Hematopoietic multipotent progenitor cell treated with erythropoietin and hydrocortisone succinate and interleukin-3 and kit ligand, for 6 days (in vitro differentiated cells): ENCODE data around the gene PRAMEF1.
"Not testable (repeated sequence)": the region's sequence is repeated elsewhere in the genome, so short reads cannot be mapped to it uniquely, and the experiment has no call there.

Source experiments
- DNase-seq: peaks from one replicate; pipeline ENCODE4 v3.0.0-alpha.2; 2015

The PRAMEF1 gene

DNA sequence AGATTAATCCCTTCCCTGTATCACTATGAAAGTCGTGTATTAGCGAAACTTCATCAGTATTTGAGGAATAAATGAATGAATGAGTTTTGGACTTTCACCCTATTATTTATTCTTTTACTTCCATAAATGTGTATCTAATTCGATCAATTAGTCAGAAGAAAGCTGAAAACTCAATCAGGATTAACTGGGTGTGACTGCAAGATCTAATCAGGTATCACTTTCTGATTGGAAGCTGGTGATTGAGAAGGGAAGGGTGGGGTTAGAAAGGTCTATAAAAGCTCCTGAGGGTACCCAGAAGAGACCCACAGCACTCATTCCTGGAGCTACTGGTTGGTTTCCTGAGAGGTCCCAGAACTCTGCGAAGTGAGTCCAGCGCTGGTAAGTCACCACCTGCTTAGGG lies at the start of gene PRAMEF1:
Gene PRAMEF1 (plus strand): TSS at position 301 of the 400 bp plus-strand sequence. CDS start 1,831 bp downstream, outside the sequence.
- DNase-seq = not testable (repeated sequence)

DNA sequence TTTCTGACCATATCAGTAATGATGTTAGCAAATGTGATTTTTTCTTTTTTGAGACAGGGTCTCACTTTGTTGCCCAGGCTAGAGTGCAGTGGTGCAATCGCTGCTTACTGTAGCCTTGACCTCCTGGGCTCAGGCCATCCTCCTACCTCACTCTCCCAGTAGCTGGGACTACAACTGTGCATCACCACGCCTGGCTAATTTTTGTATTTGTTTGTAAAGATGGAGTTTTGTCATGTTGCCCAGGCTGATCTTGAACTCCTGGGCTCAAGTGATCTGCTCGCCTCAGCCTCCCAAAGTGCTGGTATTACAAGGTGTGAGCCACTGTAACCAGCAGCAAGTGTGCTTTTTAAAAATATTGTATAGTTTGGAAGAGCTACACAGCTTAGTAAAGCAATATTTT lies 49.3 kb upstream of the PRAMEF1 start:
- DNase-seq = no peak

DNA sequence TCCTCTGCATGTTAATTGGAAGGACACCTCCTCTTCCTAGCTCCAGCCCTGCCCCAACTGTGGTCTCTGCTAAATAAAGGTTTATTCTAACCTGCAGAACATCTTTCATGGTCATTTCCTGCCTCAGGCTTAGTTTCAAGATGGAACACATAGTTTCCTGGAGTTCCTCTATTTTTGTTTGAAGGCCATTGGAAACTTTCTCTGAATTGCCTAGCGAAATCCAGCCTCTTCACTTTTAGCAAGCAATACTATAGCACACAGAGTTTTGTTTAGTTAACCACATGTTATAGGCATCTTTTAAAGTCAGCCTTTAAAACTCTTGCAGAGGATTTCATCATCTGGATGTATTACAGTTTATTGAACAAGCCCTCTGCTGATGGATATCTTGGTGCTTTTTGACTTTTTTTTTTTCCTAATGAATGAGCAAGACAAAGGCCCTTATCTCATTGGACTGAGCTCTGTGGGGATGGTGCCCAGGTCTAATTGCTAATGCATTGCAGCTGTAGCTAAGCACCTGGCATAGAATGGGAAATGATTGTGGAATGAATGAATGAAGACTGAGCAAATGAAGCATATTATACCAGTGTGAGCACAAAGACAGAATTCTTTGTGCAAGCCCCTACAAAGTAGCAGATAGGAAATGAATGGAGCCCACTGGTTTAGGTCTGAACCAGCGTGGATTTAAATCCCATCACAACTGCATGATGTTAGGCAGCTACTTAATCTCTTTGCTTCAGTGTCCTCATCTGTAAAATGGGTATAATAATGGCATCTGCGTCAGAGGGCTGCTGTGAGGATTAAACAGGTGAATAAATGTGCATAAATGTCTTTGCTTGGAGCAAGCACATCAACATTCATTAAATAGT lies 45.8 kb upstream of the PRAMEF1 start:
- DNase-seq = no peak

DNA sequence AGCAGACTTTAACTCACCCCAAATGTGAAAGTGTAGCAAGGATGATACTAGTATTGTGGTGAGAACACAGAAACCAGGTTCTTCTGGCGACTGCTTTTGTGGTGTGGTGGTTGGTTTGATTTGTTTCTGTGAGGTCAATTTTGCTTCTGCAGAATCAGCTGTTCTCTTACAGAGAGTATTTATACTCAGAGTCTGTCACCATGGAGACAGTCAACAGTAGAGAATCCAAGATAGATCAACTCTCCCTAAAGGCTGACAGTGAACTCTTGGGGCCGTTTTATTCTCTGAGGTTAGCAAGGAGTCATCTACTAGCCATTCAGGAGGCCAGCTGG lies 45.2 kb upstream of the PRAMEF1 start, which contains the start of gene CFAP107:
Gene CFAP107 (plus strand): TSS at position 209 of the 332 bp plus-strand sequence. CDS start 231 bp downstream, outside the sequence.
- DNase-seq = no peak

- no peak for DNase-seq
These were observed 42.3 kb upstream of the PRAMEF1 start for GRCh38 chr1:12748778-12749355.

GRCh38 chr1:12754738-12755137 lies 36.5 kb upstream of the PRAMEF1 start:
- no peak for DNase-seq

DNA sequence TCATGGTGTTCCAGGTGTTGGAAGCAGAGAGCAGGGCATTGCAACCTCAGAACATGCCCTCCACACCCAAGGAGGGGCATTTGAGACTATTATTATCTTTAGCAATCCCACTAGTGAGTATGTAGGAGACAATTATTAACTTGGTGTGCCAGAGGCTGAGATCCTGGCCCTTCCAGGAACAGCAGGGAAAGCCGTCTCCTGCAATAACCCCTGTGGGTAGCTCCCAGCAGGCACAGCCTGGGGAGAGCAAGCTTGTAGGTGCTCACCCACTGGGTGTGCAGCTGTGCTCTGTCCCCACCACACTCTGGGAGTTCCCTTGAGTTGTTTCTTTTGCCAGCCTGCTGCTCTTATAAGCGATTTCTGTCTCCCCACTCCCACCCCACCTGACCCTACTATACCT lies 34.9 kb upstream of the PRAMEF1 start:
- DNase-seq = no peak

- DNase-seq = no peak
These were observed 34.3 kb upstream of the PRAMEF1 start for GRCh38 chr1:12756768-12757413.

- no peak for DNase-seq
These were observed 33.4 kb upstream of the PRAMEF1 start for GRCh38 chr1:12757836-12758235.

GRCh38 chr1:12760256-12760795 lies 30.9 kb upstream of the PRAMEF1 start:
- DNase-seq = peak; percentile 13

DNA sequence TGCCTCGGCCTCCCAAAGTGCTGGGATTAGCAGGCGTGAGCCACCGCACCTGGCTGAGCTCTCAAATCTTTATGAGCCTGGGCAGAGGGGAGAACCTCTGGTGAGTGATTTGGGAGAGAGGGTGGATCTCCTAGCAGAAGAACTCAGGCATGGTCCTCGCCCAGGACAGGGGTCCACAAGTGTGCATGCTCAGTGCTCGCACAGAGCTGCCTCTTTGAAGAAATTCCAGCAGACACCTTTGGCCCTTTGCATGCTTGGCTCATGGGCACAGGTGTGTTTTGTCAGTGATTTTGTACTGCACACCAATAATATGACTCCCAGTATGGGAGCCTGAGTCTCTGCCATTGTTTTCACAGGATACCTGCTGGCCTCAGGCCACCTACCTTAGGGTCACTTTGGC lies 29.4 kb upstream of the PRAMEF1 start:
- DNase-seq = no peak

DNA sequence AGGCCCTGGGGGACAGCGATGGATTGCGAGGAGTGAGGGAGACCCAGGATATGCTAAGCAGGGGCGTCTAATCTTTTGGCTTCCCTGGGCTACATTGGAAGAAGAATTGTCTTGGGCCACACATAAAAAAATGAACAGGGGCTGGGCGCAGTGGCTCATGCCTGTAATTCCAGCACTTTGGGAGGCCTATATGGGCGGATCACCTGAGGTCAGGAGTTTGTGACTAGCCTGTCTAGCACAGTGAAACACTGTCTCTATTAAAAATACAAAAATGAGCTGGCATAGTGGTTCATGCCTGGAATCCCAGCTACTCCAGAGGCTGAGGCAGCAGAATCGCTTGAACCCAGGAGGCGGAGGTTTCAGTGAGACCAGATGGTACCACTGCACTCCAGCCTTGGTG lies 28.4 kb upstream of the PRAMEF1 start:
- DNase-seq = no peak

GRCh38 chr1:12763479-12763878 lies 27.7 kb upstream of the PRAMEF1 start:
- DNase-seq = no peak

DNA sequence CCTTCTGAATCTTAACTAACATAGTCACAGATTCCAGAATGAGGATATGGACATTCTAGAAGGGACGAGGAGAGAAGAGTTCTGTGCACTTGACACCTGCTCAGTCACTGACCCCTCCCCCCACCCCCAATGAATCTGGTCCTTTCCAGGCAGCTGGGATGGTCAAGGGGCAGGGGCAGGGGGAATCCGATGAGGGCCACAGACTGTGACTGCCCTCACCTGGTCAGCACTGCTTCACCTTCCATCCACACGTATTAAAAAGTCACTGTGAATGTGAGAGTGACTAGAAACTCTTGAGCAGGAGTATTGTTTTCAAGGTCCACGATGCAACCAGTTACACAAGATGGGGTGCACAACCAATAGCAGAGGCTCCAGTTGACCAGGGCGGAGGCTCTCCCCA lies 27.2 kb upstream of the PRAMEF1 start:
- DNase-seq = no peak

- no peak for DNase-seq
These were observed 22.2 kb upstream of the PRAMEF1 start for GRCh38 chr1:12769031-12769430.

DNA sequence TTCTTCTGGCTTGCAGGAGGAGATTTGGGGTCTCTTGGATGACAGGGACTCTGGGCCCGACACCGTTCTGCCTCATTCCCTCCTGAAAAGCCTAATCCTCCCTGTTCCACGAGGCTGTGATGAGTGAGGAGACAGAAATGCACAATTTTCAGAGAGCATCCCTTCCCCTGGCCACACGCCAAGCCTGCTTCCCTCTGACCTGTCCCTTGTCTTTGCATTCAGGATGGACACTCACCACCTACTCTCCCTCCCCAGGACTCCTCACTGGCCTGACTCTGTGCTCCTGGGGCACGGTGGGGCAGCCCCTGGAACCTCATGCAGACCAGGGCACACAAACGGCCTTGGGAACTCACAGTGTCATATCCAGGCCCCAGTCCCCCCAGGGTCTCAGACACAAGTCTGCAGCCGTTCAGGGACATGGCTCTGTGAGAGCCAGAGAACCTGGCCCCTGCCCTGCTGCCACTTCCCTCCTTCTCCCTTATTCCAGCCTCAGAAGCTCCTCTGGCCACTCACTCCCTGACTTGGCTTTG lies 21.2 kb upstream of the PRAMEF1 start:
- DNase-seq = no peak

- DNase-seq = no peak
These were observed 20.6 kb upstream of the PRAMEF1 start for GRCh38 chr1:12770620-12771019.

- no peak for DNase-seq
These were observed 20.0 kb upstream of the PRAMEF1 start for GRCh38 chr1:12771186-12771585.

DNA sequence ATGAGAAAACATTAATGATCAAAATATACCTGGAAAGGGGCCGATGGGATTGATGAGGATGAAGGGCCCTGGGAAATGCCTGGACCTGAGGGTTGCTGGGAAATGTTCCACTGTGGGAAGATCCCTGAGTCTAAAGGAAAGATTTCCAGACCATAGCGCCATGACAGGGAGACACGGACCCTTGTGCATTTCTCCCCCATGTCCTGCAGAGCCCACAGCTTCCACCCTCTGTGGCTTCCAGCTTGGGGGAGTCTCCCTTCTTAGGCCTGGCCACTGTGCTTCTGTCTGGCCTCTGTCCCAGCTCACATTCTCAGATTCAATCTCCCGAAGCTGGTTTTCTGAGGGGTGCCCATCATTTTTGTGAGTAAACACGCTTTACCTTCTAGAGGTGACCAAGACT lies 18.7 kb upstream of the PRAMEF1 start:
- DNase-seq = no peak

DNA sequence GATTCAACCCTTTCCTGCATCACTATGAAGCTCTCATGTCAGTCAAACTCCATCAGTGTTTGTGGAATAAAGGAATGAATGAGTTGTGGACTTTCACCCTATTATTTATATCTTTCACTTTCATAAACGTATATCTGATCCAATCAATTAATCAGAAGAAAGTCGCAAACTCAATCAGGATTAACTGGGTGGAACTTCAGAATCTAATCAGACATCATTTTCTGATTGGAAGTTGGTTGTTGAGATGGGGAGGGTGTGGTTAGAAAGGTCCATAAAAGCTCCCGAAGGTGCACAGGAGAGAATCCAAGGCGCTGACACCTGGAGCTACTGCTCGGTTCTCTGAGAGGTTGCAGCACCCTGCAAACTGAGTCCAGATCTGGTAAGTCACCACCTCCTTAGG lies 17.8 kb upstream of the PRAMEF1 start, which contains the start of gene PRAMEF12:
Gene PRAMEF12 (plus strand): TSS at position 301 of the 400 bp plus-strand sequence. CDS start 1,130 bp downstream, outside the sequence.
- DNase-seq = no peak

DNA sequence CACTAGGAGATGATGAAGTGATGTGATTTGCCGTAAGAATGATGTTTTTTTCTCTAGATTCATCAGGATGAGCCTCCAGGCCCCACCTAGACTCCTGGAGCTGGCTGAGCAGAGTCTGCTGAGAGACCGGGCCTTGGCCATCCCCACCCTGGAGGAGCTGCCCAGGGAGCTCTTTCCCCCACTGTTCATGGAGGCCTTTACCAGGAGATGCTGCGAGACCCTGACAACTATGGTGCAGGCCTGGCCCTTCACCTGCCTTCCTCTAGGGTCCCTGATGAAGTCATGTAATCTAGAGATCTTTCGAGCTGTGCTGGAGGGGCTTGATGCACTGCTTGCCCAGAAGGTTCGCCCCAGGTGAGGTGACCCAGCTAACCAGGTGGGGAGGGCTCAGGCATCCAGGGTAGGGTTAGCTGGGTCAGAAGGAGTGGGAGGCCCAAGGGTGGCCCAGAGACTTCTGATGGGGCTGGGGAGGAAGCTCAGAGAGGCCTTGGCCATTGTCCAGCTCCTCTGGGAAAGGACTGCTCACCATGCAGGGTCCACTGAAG lies 16.3 kb upstream of the PRAMEF1 start:
- no peak for DNase-seq

DNA sequence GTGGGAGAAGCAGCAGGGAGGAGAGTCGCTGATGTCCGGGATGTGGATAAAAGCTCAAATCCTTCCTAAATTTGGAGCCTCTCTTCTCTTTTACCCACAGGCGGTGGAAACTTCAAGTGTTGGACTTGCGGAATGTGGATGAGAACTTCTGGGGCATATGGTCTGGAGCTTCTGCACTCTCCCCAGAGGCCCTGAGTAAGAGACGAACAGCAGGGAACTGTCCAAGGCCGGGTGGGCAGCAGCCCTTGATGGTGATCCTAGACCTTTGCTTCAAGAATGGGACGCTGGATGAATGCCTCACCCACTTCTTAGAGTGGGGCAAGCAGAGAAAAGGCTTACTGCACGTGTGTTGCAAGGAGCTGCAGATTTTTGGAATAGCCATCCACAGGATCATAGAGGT lies 15.8 kb upstream of the PRAMEF1 start:
- DNase-seq = no peak
